Measurements from ENCODE around the gene CEP350. TPM values are rescaled to one million over a fixed set of nuclear protein-coding genes. Genes with fewer than 3 reads are reported as not detected.

The CEP350 gene
- total and polyA plus RNA-seq, 10 of the 15 experiments (the other 5 are each of a cell fraction or from before 2014, with no cell fraction given), result 5.2 to 46.0 (median 23.1) TPM

- no peak for TF ChIP-seq NFIC (IDR thresholded peaks at IDR 0.05; ENCODE audit: low read depth, low read length)
- TF ChIP-seq, protein P1, sequence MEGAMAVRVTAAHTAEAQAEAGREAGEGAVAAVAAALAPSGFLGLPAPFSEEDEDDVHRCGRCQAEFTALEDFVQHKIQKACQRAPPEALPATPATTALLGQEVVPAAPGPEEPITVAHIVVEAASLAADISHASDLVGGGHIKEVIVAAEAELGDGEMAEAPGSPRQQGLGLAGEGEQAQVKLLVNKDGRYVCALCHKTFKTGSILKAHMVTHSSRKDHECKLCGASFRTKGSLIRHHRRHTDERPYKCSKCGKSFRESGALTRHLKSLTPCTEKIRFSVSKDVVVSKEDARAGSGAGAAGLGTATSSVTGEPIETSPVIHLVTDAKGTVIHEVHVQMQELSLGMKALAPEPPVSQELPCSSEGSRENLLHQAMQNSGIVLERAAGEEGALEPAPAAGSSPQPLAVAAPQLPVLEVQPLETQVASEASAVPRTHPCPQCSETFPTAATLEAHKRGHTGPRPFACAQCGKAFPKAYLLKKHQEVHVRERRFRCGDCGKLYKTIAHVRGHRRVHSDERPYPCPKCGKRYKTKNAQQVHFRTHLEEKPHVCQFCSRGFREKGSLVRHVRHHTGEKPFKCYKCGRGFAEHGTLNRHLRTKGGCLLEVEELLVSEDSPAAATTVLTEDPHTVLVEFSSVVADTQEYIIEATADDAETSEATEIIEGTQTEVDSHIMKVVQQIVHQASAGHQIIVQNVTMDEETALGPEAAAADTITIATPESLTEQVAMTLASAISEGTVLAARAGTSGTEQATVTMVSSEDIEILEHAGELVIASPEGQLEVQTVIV (IDR thresholded peaks at IDR 0.05; ENCODE audit: borderline replicate concordance, partially characterized antibody), result no peak
- no peak for TF ChIP-seq ZNF384 (IDR thresholded peaks at IDR 0.05; ENCODE audit: borderline replicate concordance, low read depth, low read length)
- TF ChIP-seq NR2F1 (conservative IDR thresholded peaks at IDR 0.05), result no peak
- no peak for TF ChIP-seq BRCA1 (IDR thresholded peaks at IDR 0.05; ENCODE audit: low read depth, low read length)
- no peak for TF ChIP-seq GATAD2B (conservative IDR thresholded peaks at IDR 0.05; ENCODE audit: low read depth)
- TF ChIP-seq POLR2AphosphoS5 (IDR thresholded peaks at IDR 0.05; ENCODE audit: low read length), result no peak
- no peak for TF ChIP-seq MAX (IDR thresholded peaks at IDR 0.05; ENCODE audit: low read depth, low read length)
- TF ChIP-seq, protein P2, sequence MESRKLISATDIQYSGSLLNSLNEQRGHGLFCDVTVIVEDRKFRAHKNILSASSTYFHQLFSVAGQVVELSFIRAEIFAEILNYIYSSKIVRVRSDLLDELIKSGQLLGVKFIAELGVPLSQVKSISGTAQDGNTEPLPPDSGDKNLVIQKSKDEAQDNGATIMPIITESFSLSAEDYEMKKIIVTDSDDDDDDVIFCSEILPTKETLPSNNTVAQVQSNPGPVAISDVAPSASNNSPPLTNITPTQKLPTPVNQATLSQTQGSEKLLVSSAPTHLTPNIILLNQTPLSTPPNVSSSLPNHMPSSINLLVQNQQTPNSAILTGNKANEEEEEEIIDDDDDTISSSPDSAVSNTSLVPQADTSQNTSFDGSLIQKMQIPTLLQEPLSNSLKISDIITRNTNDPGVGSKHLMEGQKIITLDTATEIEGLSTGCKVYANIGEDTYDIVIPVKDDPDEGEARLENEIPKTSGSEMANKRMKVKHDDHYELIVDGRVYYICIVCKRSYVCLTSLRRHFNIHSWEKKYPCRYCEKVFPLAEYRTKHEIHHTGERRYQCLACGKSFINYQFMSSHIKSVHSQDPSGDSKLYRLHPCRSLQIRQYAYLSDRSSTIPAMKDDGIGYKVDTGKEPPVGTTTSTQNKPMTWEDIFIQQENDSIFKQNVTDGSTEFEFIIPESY (IDR thresholded peaks at IDR 0.05), result no peak
- TF ChIP-seq ZNF592 (IDR thresholded peaks at IDR 0.05), result no peak
- TF ChIP-seq SREBF1 (IDR thresholded peaks at IDR 0.05; ENCODE audit: low read length), result no peak
- TF ChIP-seq MEF2A (IDR thresholded peaks at IDR 0.05; ENCODE audit: insufficient read depth, low read depth, low read length), result no peak
Measured at GRCh38 chr1:179911812-179912211, 42.8 kb upstream of the CEP350 start (continued).

Measured in GM12878 (cell line).